ENCODE results near the gene SLC27A3. TPM values are rescaled to one million over a fixed set of nuclear protein-coding genes. Genes with fewer than 3 reads are reported as not detected.

SLC27A3 gene
- total and polyA plus RNA-seq, 2 donors (not counting 3 experiments of a cell fraction or from before 2014, with no cell fraction given), result 26.6 to 34.3 TPM

- H3K4me3 ChIP-seq (replicated peaks in 1 of 3; ENCODE audit: insufficient read depth in 1 of 3, low read depth in 1 of 3, low read length in 3 of 3), result no peak overlapping the region
- H3K9me1 ChIP-seq (replicated peaks; ENCODE audit: control insufficient read depth, extremely low read depth, insufficient read depth, low read length), result no peaks in the 10 kb centered on the region
- dilution Hi-C loops (cut with MboI; ENCODE audit: extremely low pct_ligation_motif_present, low sequenced_read_pairs), result no loop called here
- no peak for FAIRE-seq
- H3K27me3 ChIP-seq (ENCODE audit: control insufficient read depth in 2 of 2, insufficient read depth in 2 of 2, low read length in 2 of 2), result no peaks in the 10 kb centered on the region
- no peak overlapping the region for H3K9ac ChIP-seq (replicated peaks; ENCODE audit: extremely low read depth, insufficient read depth, low read length)
- no peak for DNase-seq (ENCODE audit: low read depth, low spot score)
- POLR2A ChIA-PET, result no interaction called here
- no TSS peak for BruUV-seq (replicated peaks)
- no peaks in the 10 kb centered on the region for H3K9me3 ChIP-seq (replicated peaks; ENCODE audit: control insufficient read depth, insufficient read depth, low read length)
- H3K27ac ChIP-seq (ENCODE audit: insufficient read depth, low read depth, low read length), result no peak overlapping the region
- H2AFZ ChIP-seq (ENCODE audit: low read depth, low read length), result no peak overlapping the region
- CTCF ChIA-PET, result interaction anchor here (1.3 kb wide), 2 partner anchors 57 to 59 kb away, joined by 4 read pairs; no protein-coding TSS in a partner anchor
- no peak for TF ChIP-seq POLR2AphosphoS5 (IDR thresholded peaks at IDR 0.05; ENCODE audit: insufficient read depth, low read depth, low read length)
- TF ChIP-seq POLR2A (IDR thresholded peaks at IDR 0.05; ENCODE audit: low read depth, low read length), result no peak
- no peak for TF ChIP-seq CTCF (IDR thresholded peaks at IDR 0.05; ENCODE audit: extremely low read depth in 1 of 2, insufficient read depth in 1 of 2, low read depth in 1 of 2, low read length in 2 of 2)
- no peak for TF ChIP-seq GATA2 (IDR thresholded peaks at IDR 0.05; ENCODE audit: insufficient read depth, insufficient read length, low read depth, low read length)
- TF ChIP-seq, protein P1, sequence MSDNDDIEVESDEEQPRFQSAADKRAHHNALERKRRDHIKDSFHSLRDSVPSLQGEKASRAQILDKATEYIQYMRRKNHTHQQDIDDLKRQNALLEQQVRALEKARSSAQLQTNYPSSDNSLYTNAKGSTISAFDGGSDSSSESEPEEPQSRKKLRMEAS (IDR thresholded peaks at IDR 0.05; ENCODE audit: insufficient read depth, insufficient read length), result no peak
- TF ChIP-seq MYC (IDR thresholded peaks at IDR 0.05; ENCODE audit: low read depth, low read length), result no peak
- TF ChIP-seq EZH2 (IDR thresholded peaks at IDR 0.05; ENCODE audit: borderline replicate concordance, low read depth, low read length, severe bottlenecking), result no peak
- no peak for TF ChIP-seq JUN (IDR thresholded peaks at IDR 0.05; ENCODE audit: borderline replicate concordance, insufficient read depth, insufficient read length, low read depth)
- TF ChIP-seq FOS (IDR thresholded peaks at IDR 0.05; ENCODE audit: borderline replicate concordance, insufficient read depth, low read length), result no peak
- no peaks in the 10 kb centered on the region for H4K20me1 ChIP-seq (replicated peaks; ENCODE audit: control insufficient read depth, extremely low read depth, insufficient read depth, low read length)
- peaks cover 3% of the 10 kb centered on the region for H3K4me1 ChIP-seq (ENCODE audit: control insufficient read depth, extremely low read depth, insufficient read depth, low read length)
- no peaks in the 10 kb centered on the region for H3K79me2 ChIP-seq (ENCODE audit: control insufficient read depth, insufficient read depth, low read length)
- no peaks in the 10 kb centered on the region for H3K36me3 ChIP-seq (ENCODE audit: control insufficient read depth in 2 of 2, extremely low read depth in 1 of 2, insufficient read depth in 2 of 2, low read length in 2 of 2)
- no peak overlapping the region for H3K4me2 ChIP-seq (ENCODE audit: insufficient read depth, low read length)
- intact Hi-C loops (cut with micrococcal nuclease), result no loop called here
Measured at GRCh38 chr1:153735090-153735420, 40.2 kb upstream of the SLC27A3 start.
